Hematopoietic multipotent progenitor cell treated with erythropoietin and hydrocortisone succinate and interleukin-3 and kit ligand, for 8 days (in vitro differentiated cells): Measurements from ENCODE around the gene PRPF6.
A peak's percentile ranks its signal among the peaks of the same experiment; 100 is the strongest.

Experiments used
- DNase-seq: peaks from one replicate; pipeline ENCODE4 v3.0.0-alpha.2; 2015

PRPF6 gene, protein sequence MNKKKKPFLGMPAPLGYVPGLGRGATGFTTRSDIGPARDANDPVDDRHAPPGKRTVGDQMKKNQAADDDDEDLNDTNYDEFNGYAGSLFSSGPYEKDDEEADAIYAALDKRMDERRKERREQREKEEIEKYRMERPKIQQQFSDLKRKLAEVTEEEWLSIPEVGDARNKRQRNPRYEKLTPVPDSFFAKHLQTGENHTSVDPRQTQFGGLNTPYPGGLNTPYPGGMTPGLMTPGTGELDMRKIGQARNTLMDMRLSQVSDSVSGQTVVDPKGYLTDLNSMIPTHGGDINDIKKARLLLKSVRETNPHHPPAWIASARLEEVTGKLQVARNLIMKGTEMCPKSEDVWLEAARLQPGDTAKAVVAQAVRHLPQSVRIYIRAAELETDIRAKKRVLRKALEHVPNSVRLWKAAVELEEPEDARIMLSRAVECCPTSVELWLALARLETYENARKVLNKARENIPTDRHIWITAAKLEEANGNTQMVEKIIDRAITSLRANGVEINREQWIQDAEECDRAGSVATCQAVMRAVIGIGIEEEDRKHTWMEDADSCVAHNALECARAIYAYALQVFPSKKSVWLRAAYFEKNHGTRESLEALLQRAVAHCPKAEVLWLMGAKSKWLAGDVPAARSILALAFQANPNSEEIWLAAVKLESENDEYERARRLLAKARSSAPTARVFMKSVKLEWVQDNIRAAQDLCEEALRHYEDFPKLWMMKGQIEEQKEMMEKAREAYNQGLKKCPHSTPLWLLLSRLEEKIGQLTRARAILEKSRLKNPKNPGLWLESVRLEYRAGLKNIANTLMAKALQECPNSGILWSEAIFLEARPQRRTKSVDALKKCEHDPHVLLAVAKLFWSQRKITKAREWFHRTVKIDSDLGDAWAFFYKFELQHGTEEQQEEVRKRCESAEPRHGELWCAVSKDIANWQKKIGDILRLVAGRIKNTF

DNA sequence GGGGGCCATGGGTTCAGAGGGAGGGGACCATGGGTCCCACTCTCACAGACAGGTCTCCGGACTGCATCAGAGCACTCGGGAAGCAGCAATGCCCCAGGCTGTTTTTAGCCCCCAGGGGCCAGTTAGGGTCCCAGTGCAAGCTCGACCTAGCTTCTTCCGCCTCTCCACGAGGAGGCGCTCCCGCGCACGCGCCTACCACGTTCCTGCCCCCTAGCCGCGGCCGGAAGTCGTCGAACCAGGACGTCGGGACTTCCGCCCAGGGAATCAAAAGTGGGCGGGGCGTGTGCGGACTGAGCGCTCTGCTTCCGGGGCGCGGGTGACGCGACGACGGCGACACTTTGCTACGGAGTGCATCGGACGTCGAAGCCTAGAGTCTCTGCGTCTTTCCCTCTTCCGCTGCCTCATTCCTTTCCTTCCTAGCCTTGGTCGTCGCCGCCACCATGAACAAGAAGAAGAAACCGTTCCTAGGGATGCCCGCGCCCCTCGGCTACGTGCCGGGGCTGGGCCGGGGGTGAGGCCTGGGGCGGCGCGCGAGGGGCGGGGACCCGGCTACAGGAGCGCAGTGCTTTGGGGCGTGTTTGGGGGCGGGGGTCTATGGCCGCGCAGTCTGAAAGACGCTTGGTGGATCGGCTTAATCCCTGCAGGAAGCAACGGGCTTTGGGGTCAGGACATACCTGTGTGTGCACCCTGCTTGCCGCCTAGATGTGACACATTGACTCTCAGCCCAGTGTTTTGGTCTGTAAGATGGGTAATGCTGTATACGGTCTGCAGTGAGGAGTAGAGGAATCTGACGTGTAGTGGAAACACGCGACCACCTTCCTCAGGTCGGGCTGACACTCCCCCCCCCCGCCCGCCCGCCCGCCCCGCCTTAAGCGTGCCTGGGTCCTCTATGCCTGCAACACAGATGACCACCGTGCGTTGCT is at the start of gene PRPF6:
PRPF6 (plus strand) TSS at position 327 of the 923 bp plus-strand sequence; CDS start at position 441, 114 bp downstream.
- peak; percentile 97 for DNase-seq

DNA sequence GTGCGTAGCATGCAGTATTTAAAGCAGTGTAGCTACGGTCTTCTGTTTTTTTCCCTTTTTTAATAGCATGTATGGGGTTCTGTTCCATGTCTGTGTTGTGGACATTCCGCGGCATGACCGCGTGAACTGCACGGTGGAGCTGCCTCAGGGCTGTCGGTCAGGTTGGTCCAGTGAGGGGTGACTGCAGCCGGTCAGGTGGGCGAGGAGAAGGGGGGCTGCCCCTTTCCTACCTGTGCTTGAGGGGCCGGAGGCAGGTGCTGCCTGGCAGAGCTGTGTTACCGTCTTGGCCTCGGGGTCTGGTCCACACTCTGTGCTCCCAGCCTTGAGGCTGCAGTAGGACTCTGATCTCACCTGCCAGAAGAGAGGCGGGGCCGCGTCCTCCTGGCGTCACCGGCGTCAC is 49.2 kb upstream of the PRPF6 start:
- no peak for DNase-seq

DNA sequence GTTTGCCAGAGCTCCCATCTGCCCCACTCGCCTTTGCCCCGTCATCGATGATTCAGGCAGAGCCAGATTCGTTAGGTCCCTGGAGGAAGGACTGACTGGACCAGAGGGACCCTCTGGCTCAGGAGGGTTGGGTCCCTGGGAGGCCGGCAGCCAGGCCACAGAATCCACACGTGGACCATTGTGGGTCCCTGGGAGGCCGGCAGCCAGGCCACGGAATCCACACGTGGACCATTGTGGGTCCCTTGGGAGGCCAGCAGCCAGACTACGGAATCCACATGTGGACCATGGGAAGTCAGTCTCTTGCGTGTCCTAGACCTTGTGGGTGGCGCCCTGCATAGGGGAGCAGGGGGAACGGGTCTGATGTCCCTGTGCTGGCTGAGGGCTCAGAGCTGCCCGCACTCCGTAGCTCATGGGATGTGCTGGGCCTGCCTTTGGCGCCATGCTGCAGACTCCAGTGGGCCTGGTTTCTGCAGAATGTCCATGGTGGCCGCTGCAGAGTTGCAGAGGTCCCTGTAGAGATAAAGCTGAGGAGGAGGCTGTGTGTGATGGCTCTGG is 48.2 kb upstream of the PRPF6 start:
- no peak for DNase-seq

DNA sequence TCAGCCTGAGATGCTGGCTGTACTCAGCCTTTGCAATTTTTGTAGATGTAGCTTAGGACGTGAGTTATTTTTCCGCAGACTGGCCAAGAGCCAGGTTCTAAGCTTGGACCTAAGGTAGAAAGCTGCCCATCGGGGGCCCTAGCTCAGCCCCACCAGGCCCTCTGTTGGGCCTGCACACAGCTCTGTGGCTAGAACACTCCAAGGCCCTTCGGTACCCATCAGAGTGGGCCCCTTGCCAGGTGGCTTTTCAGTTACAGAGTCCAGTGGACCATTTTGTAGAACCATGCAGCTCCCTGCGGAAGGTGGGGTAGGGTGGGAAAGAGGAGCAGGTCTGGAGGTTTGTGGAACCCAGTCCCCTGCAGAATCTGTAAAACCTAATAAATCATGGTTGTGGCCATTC is 47.3 kb upstream of the PRPF6 start:
- no peak for DNase-seq

DNA sequence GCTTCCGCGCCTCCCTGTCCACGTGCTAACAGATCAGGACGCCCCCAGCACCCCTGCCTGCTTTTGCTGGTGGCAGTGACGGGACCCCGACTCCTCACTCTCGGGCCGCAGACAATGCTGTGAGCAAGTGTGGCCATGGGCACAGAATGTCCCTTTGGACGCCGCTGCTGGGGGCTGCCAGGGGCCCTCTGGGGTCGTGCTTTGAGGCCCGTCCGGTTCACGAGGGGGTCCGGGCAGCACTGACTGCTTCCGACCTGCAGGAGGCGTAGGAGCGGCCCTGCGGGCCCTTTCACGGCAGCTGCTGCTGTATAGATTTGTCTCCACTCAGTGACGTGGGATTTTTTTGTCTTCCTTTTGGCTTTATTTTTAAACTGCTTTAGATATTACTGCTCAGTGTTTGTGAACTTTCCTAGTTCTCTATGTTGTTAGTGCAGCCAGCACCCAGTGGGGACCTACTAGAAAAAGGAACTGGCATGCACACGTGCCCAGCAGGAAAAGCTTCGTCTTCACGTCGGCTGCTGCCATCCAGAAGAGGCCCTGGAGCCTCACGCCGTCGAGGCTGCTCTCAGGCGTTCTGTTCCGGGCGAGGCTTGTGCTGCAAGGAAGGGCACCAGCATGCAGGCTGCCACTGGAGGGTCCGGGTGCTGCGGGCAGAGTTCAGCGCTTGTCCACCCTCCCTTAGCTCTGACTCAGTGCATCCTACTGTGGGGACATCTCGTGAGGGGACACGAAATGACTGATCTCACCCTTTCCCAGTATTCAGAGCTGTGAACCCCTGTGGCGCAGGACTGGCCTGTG is 46.5 kb upstream of the PRPF6 start:
- DNase-seq, result no peak

DNA sequence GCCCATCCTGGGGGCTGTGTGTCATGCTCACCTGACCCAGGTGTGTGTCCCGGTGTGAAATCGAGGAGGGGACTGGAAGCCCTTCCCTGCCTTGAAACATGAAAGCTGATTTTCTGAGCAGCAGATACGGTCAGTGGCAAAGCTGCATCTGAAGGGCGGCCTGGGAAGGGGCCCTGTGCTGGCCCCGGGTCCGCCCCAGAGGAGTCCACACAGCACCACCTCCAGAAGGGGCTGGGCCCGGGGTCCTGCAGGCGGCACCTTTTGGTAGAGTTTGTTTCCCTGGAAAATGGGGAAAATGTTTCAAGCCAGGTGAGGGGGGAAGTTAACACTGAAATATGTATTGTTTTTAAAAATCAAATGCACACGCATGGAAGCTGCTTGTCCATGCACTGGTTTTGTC is 45.5 kb upstream of the PRPF6 start:
- DNase-seq, result no peak

DNA sequence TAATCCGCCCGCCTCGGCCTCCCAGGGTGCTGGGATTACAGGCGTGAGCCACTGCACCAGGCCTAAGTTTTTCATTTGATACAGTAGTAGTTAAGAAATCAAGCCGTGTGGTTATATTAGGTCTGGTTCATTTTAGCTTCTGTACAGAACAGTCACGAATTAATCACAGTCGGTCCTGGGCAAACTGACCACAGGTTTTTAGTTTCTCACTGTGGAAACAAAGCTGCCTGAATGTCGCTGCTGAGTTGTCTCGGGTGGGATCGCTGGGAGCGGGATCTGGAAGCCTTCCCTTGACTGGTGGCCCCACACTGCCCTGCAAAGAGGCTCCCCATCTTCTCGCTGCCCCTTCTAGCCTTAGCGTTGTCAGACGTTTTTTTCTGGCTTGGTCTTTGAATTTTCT is 43.3 kb upstream of the PRPF6 start:
- no peak for DNase-seq

DNA sequence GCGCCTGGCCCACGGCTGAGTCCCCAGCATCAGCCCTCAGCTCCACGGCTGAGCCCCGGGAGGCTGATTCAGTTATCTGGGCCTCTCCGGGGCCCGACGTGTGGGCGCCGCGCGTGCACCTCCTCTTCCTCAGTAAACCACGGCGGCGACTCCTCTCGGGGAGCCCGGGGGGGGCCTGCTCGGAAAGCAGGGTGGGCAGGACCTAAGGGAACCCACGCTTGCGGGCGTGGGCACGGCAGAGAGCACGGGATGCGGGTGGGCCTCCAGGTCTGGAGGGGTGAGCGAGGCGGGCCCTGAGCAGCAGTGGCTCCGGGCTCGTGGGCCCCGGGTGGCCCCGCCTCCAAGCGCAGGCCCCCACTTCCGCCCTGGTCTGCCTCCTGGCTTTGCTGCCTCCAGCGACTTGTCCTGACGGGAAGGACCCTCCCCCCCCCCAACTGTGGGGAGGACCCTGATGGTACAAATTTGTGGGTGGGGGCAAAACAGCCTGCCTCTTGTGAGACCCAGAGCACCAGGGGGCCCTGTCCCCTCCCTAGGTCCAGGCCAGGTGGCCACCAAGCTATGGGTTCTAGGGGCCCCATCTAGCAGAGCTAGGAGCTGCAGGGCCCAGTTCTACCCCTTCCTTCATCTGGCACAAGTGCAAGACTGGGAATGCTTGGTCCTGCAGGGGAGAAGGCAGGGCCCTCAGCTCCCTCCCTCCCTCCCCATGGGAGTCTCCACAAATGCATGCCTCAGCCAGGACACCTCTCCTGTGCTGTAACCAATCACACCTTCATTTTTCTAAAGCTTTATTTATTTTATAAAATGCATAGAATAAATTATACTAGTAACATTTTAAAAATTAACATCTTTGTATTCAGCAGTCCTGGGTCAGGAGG is 41.6 kb upstream of the PRPF6 start:
- DNase-seq, result no peak

DNA sequence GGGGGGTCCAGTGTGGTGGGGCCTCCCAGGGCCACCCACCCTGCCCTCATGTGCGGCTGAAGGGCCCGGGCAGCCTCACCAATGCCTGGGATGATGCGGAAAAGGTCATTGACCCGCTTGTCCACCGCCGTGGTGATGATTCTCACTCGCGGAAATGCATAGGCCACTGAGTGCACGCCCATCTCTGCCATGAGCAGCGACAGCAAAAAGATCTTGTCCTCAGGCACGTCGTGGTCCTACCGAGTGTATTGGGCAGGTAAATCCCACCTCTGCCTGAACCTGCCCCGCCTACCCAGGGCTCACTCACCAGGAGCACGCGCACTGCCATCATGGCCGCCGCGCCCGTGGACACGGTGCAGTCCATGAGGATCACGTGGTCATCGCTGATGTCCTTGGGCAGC is 40.9 kb upstream of the PRPF6 start:
- DNase-seq, result no peak

DNA sequence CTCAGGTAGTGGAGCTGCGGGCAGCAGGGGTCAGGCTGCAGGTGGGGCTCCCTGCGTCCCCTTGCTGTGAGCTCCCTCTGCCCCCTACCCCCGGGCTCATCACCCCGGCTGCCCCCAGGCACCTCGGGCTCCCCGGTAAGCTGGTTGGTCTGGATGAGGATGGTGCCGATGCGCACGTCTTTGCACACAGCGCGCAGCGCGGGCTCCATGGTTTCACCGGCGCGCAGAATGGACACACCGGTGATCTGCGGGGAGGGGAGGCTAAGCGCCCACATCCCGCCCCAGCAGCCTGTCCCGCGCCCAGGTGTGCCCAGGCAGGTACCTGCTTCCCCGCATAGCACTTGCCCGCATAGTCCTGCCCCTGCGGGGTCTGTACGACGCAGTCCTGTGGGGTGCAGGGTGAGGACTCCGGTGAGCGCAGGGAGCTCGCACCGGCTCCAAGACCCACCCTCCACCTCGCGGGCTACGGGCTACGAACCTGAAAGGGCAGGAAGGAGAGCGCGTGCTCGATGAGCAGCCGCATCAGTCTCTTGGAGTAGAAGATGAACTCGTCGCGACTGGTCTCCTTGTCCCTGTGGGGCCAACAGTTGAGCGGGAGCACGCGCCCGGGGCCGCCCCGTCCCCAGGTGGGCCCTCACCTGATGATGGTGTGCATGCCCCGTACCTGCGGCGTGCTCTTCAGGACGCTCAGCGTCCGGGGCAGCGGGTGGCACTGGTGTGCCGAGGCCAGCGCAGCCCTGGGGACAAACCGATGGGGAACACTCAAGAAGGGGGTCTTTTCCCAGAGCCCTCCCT is 40.3 kb upstream of the PRPF6 start:
- no peak for DNase-seq

DNA sequence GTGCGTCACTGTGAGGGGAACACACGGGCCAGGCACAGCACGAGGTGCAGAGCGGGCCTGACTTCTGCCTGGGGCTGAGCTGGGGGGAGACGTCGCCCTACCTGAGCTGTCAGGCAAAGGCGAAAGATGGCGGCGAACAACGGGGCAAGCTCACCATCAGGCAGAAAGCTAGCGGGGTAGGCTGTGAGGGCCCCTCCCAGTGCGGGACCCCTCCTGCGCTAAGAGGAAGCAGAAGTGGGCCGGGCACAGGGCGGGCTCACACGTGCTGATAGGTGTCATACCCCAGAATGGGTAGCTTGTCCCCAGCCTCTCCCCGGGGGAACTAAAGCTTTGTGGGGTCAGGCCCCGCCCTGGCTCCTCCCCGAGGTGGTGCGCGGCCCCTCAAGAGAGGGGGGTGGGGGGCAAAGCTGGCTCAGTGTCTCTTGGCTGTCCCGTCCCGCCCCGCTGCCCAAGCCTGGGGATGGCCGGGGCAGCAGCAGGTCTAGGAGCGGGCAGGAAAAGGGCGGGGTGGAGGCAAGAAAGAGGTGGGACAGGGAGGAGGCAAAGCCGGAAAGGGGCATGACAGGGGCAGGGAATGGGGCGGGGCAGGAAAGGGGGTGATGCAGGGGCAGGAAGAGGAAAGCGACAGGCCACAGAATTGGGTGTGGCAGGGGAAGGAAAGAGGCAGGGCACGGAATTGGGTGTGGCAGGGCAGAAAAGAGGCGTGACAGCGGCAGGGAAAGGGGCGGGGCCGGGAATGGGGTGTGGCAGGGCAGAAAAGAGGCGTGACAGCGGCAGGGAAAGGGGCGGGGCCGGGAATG is 39.5 kb upstream of the PRPF6 start:
- peak; percentile 84 for DNase-seq

DNA sequence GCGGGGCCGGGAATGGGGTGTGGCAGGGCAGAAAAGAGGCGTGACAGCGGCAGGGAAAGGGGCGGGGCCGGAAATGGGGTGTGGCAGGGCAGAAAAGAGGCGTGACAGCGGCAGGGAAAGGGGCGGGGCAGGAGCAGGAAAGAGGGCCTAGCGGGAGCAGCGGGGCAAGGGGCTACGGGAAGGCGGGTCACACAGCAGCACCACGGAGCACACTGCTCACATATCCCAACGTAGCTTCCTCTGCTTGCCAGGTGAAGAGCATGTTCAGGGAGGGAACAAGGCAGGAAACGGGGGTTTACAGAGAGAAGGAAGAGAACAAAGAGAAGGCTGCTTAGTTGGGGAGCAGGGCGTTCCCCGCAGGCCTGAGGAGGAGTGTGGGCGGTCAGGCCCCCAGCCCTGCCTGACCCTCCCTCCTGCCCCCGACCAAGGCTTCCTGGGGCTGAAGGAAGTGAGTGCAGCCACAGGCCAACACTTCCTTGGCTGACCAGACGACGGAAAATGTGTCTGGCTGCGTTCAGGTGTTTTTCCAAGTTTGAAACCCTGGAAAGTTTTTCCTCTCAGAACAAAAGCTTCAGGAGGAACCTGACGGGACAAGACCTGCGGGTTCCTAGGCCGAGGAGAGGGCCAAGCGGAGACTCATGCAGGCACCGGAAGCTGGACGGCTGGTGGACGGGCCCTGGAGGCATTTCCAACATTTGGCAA is 38.5 kb upstream of the PRPF6 start:
- no peak for DNase-seq

DNA sequence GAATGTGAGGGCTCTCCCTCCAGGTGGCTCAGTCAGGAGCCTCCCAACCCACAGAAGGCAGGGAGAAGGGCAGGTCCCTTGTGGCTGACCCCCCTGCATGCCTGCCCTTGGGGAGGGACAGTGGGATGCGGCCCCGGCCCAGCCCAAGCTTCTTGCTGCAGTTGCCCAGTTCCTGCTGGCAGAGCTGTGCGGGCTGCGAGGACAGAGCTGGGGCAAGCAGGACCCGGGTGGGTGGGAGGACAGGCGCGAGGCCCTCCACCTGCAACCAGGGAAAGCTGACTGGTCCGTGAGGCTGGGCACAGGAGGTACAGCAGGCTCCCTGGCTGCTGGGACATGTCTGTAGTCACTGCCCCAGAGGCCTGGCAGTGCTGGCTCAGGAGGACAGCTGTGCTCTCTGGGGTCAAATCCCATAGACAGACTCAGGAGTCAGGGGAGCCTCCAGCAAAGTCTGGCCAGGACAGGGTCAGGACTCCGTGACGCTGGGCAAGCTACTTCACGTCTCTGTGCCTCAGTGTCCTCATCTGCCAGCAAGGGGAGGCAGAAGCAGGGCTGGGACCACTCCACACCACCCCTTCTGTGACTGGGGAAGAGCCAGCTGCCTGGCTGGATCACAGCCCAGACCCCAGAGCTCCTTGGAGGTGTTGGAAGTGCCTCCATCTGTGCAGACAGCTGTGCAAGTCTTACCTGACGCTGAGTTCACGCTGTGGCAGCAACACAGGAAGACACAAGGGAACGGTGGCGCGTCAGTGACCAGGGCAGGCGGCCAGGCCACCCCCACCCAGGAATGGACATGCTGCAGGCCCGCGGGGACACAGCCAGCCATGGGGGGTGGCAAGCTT is 37.7 kb upstream of the PRPF6 start:
- no peak for DNase-seq

DNA sequence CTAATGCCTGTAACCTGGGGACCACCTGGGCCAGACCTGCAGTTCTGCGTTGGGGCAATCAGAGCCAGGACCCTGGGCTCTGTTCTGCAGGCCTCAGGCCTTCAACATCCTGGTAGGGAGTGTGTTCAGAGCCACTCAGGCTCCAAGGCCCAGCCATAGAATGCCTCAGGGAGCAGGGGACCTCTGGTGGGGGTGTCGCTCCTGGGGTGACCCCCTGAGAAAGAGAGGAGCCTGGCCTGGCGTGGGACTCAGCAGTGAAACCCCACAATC is 37.2 kb upstream of the PRPF6 start:
- DNase-seq, result no peak

DNA sequence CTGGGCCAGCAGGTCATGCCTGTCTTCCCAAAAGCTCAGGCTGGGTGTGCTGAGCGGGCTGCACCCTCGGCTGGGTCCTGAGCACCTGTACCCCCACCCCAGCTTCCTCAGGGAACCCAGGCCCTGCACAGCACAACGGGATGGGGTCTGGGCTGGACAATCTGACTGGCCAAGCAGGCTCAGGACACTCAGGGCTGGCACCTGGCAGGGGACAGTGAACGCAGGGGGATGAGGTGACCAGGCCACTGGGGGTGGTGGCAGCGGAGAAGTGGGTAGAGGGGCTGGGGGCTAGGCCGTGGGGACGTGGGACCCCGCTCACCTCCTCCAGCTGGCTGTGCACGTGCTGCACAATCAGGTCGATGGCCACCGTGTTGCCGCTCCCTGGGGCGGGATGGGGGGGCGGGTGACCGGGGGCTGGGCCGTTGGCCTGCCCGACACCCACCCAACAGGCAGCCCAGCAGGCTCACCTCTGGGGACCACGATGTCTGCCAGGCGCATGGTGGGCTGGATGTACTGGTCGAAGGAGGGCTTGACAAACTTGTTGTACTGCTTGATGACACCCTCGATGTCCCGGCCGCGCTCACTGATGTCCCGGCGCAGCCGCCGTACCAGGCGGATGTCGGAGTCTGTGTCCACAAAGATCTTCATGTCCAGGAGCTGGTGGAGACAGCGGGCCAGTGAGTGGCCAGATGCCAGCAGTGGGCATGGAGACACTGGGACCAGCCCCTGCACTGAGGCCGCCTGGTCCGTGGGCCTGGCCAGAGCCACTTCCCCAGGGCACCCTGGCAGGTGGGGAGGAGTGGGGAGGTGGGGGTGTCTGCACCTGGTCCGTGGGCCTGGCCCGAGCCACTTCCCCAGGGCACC is 36.6 kb upstream of the PRPF6 start:
- DNase-seq, result no peak

DNA sequence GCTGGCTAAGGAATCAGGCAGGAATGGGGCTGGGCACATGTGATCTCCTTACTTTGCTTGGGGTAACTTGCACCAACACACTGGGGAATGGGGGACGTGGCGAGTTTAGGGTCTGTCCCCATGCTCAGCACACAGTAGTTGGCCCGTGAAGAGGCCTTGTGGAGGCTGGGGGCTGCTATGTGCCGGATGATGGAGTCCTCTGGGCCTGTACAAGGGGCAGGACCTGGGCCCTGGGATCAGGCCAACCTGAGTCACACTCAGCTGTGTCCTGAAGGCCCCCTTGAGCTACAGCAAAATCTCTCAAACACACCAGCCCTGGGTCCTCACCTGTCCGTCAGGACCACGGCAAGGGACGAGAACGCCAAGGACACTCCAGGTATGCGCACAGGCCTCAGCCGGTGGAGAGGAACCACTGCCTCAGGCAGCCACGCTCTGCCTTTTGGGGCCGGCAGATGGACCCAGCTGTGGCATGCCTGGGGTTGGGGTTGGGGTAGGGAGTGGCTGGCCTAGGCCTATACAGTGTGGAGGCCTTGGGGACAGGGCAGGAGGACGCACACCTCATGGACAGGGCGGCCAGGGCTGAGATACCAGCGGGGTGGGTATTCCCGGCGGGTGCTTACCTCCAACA is 35.8 kb upstream of the PRPF6 start:
- DNase-seq, result no peak
